ENCODE results near the gene BORCS5.

DNA sequence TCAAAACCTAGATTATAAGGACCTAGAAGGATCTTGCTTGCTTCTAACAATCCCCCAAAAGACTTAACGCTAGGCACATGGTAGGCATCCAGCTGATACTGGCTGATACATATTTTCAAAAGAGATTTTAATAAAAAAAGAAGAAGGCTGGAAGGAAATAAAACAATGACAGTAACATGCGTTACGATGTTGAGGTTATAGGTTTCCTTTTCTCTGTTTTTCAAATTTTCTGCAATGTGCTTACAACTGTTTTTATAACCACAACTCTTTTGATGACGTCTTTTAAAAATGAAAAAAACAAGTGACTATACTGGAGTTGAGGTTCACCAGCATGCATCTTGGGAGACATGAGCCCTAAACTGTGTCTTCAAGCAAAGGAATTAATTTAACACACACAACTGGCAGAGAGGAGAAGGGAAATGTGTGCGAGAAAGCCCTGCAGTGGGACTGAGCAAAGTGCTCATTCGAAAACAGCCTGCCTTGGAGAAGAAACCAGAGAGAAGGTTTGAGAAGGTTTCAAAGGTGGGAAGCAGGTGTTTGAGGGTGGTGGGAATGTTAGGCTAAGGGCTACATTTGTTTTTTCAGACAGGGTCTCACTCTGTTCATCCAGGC, 125.4 kb downstream of the BORCS5 start:
- TF ChIP-seq, protein P1, sequence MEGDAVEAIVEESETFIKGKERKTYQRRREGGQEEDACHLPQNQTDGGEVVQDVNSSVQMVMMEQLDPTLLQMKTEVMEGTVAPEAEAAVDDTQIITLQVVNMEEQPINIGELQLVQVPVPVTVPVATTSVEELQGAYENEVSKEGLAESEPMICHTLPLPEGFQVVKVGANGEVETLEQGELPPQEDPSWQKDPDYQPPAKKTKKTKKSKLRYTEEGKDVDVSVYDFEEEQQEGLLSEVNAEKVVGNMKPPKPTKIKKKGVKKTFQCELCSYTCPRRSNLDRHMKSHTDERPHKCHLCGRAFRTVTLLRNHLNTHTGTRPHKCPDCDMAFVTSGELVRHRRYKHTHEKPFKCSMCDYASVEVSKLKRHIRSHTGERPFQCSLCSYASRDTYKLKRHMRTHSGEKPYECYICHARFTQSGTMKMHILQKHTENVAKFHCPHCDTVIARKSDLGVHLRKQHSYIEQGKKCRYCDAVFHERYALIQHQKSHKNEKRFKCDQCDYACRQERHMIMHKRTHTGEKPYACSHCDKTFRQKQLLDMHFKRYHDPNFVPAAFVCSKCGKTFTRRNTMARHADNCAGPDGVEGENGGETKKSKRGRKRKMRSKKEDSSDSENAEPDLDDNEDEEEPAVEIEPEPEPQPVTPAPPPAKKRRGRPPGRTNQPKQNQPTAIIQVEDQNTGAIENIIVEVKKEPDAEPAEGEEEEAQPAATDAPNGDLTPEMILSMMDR (IDR thresholded peaks at IDR 0.05; ENCODE audit: low read depth, low read length, poor library complexity, severe bottlenecking) = no peak
- no peak for TF ChIP-seq EZH2phosphoT487 (IDR thresholded peaks at IDR 0.05; ENCODE audit: borderline replicate concordance, low read length)
